ENCODE data around the gene EGFR. TPM values are rescaled to one million over a fixed set of nuclear protein-coding genes. Genes with fewer than 3 reads are reported as not detected.

EGFR gene
- total RNA-seq, 2 donors from 2014 or later, result 54.8 to 56.7 TPM

GRCh38 chr7:55179931-55180682, 161.3 kb downstream of the EGFR start:
- TF ChIP-seq CTCF (IDR thresholded peaks at IDR 0.05), result no peak
- Histone ChIP-seq H3K9me3 (no peaks in the 10 kb centered on the region), H3K27me3 (replicated peaks; ENCODE audit: insufficient read depth) (no peaks in the 10 kb centered on the region), H3K36me3 (peaks cover 30% of the 10 kb centered on the region), H3K4me1 (ENCODE audit: control insufficient read depth in 1 of 2, low read depth in 2 of 2) (peaks cover 15 to 23% of the 10 kb centered on the region in 2 donors), H3K4me3 (no peak overlapping the region), H3K27ac (no peak overlapping the region)
- DNase-seq (ENCODE audit: low spot score), result no peak
- ATAC-seq (ENCODE audit: insufficient number of reproducible peaks, low FRiP score, low read depth), result no peak

GRCh38 chr7:55180963-55181542, 162.2 kb downstream of the EGFR start:
- no peak for DNase-seq (ENCODE audit: low spot score)
- Histone ChIP-seq H3K4me1 (ENCODE audit: control insufficient read depth in 1 of 2, low read depth in 2 of 2) (peaks cover 15 to 23% of the 10 kb centered on the region in 2 donors), H3K27ac (no peak overlapping the region), H3K36me3 (peaks cover 30% of the 10 kb centered on the region), H3K9me3 (no peaks in the 10 kb centered on the region), H3K4me3 (no peak overlapping the region), H3K27me3 (replicated peaks; ENCODE audit: insufficient read depth) (no peaks in the 10 kb centered on the region)
- ATAC-seq (ENCODE audit: insufficient number of reproducible peaks, low FRiP score, low read depth), result no peak
- no peak for TF ChIP-seq CTCF (IDR thresholded peaks at IDR 0.05)

GRCh38 chr7:55181762-55182161, 162.9 kb downstream of the EGFR start:
- H3K36me3 ChIP-seq, result peaks cover 33% of the 10 kb centered on the region
- no peak for ATAC-seq (ENCODE audit: insufficient number of reproducible peaks, low FRiP score, low read depth)
- H3K4me3 ChIP-seq, result no peak overlapping the region
- DNase-seq (ENCODE audit: low spot score), result no peak
- H3K27me3 ChIP-seq (replicated peaks; ENCODE audit: insufficient read depth), result no peaks in the 10 kb centered on the region
- H3K9me3 ChIP-seq, result no peaks in the 10 kb centered on the region
- no peak for TF ChIP-seq CTCF (IDR thresholded peaks at IDR 0.05)
- no peak overlapping the region for H3K27ac ChIP-seq
- peaks cover 15 to 23% of the 10 kb centered on the region in 2 donors for H3K4me1 ChIP-seq (ENCODE audit: control insufficient read depth in 1 of 2, low read depth in 2 of 2)

GRCh38 chr7:55183897-55184296, 165.1 kb downstream of the EGFR start:
- Histone ChIP-seq H3K4me1 (ENCODE audit: control insufficient read depth in 1 of 2, low read depth in 2 of 2) (peaks cover 0 to 3% of the 10 kb centered on the region in 2 donors), H3K4me3 (no peak overlapping the region), H3K36me3 (peaks cover 36% of the 10 kb centered on the region), H3K27me3 (replicated peaks; ENCODE audit: insufficient read depth) (no peaks in the 10 kb centered on the region), H3K27ac (no peak overlapping the region), H3K9me3 (no peaks in the 10 kb centered on the region)
- DNase-seq (ENCODE audit: low spot score) (no peak), ATAC-seq (ENCODE audit: insufficient number of reproducible peaks, low FRiP score, low read depth) (no peak)
- no peak for TF ChIP-seq CTCF (IDR thresholded peaks at IDR 0.05)

GRCh38 chr7:55185321-55185802, 166.5 kb downstream of the EGFR start:
- H3K4me1 ChIP-seq (ENCODE audit: control insufficient read depth in 1 of 2, low read depth in 2 of 2), result no peaks in the 10 kb centered on the region
- DNase-seq (ENCODE audit: low spot score), result no peak
- no peak for ATAC-seq (ENCODE audit: insufficient number of reproducible peaks, low FRiP score, low read depth)
- H3K4me3 ChIP-seq, result no peak overlapping the region
- no peak overlapping the region for H3K27ac ChIP-seq
- H3K9me3 ChIP-seq, result no peaks in the 10 kb centered on the region
- TF ChIP-seq CTCF (IDR thresholded peaks at IDR 0.05), result no peak
- H3K36me3 ChIP-seq, result peaks cover 33% of the 10 kb centered on the region
- no peaks in the 10 kb centered on the region for H3K27me3 ChIP-seq (replicated peaks; ENCODE audit: insufficient read depth)

All from thoracic aorta (tissue), 2 donors.